ENCODE results near the gene TBC1D20. TPM values are rescaled to one million over a fixed set of nuclear protein-coding genes. Genes with fewer than 3 reads are reported as not detected.
A peak's percentile ranks its signal among the peaks of the same experiment; 100 is the strongest.
"Not testable (repeated sequence)": the region's sequence is repeated elsewhere in the genome, so short reads cannot be mapped to it uniquely, and the experiment has no call there.

The TBC1D20 gene, protein sequence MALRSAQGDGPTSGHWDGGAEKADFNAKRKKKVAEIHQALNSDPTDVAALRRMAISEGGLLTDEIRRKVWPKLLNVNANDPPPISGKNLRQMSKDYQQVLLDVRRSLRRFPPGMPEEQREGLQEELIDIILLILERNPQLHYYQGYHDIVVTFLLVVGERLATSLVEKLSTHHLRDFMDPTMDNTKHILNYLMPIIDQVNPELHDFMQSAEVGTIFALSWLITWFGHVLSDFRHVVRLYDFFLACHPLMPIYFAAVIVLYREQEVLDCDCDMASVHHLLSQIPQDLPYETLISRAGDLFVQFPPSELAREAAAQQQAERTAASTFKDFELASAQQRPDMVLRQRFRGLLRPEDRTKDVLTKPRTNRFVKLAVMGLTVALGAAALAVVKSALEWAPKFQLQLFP
- total RNA-seq, result 10 to 100 TPM; 38.1 to 43.6 (median 42.8) TPM

DNA sequence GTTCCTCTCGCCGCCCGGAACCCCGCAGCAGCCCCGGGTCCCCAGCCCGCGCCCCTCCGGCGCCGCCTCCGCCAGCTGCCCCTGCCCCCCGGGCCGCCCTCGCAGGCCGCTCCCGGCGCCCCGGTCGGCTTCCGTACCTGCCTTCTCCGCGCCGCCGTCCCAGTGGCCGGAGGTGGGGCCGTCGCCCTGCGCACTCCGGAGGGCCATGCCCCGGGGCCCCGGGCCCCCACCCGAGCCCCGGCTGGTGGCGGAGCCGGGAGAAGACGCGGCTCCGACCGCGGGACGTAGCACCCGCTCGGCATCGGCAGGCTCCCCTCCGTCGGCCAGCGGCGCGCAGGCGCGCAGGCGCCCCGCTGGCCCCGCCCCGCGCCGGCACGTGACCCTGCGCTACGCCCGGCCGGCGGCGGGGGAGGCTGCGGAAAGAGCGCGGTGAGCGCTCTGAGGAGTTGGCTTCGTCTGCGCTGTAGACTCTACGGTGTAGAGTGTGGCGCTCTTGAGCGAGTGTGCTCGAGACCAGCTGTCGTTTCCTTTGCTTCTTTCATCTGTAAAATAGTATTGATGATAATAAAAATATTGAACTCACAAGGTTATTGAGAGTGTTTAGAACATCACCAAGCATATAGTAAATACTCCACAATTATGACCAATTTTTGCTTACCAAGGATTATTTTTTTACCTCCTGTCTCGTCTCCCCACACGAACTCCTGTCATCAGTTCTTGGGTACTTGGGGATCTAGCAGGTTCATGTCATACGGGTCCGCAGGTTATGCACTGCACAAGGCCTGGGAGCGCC lies at the start of gene TBC1D20:
Gene TBC1D20 (minus strand): TSS at position 335 of the 793 bp plus-strand sequence. CDS start 128 bp downstream, at position 207.
- Histone ChIP-seq H3K4me1 (peaks cover 0 to 34% (median 3%) of the 10 kb centered on the region in 4 donors), H3K9me3 (no peaks in the 10 kb centered on the region), H3K27ac (peak within 1 kb of the TSS; percentile 86 to 96 (median 94)), H3K27me3 (no peaks in the 10 kb centered on the region), H3K36me3 (no peaks in the 10 kb centered on the region), H3K4me3 (peak within 1 kb of the TSS; percentile 74 to 99 (median 92))
- peak; percentile 79 to 93 (median 90) for DNase-seq
- TF ChIP-seq, protein P1, sequence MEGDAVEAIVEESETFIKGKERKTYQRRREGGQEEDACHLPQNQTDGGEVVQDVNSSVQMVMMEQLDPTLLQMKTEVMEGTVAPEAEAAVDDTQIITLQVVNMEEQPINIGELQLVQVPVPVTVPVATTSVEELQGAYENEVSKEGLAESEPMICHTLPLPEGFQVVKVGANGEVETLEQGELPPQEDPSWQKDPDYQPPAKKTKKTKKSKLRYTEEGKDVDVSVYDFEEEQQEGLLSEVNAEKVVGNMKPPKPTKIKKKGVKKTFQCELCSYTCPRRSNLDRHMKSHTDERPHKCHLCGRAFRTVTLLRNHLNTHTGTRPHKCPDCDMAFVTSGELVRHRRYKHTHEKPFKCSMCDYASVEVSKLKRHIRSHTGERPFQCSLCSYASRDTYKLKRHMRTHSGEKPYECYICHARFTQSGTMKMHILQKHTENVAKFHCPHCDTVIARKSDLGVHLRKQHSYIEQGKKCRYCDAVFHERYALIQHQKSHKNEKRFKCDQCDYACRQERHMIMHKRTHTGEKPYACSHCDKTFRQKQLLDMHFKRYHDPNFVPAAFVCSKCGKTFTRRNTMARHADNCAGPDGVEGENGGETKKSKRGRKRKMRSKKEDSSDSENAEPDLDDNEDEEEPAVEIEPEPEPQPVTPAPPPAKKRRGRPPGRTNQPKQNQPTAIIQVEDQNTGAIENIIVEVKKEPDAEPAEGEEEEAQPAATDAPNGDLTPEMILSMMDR (IDR thresholded peaks at IDR 0.05), result peak in 3 of 6 experiments; percentile 12 to 30 (median 14)
- peak; percentile 34 to 80 for TF ChIP-seq POLR2A (IDR thresholded peaks at IDR 0.05)

DNA sequence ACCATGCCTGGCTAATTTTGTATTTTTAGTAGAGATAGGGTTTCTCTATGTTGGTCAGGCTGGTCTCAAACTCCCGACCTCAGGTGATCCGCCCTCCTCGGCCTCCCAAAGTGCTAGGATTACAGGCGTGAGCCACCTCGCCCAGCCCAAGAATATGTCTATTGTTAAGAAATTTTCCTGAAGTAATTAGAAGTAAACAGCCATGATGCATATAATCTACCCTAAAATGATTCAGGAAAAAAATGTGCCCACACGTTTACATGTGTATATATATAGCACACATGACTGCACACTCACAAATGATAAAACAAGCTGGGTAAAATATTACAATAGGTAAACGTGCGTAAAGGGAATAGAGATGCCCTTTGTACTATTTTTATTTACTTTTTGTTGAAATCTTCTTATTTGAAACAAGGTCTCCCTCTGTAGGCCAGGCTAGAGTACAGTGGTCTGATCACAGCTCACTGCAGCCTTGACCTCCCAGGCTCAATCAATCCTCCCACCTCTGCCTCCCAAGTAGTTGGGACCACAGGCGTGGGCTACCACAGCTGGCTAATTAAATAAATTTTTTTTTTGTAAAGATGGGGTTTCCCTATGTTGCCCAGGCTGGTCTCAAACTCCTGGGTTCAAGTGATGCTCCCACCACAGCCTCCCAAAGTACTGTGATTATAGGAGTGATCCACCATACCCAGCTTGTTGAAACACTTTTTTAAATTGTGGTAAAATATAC lies 48.2 kb upstream of the TBC1D20 start:
- not testable (repeated sequence) for H3K27me3 ChIP-seq, H3K27ac ChIP-seq, H3K9me3 ChIP-seq, DNase-seq, H3K4me3 ChIP-seq
- H3K4me1 ChIP-seq, result peaks cover 0 to 15% (median 0%) of the 10 kb centered on the region in 4 donors
- H3K36me3 ChIP-seq, result peaks cover 0 to 10% (median 0%) of the 10 kb centered on the region in 3 donors
- TF ChIP-seq, protein P1 (IDR thresholded peaks at IDR 0.05), result peak in 3 of 6 experiments; percentile 11 to 25 (median 18)

DNA sequence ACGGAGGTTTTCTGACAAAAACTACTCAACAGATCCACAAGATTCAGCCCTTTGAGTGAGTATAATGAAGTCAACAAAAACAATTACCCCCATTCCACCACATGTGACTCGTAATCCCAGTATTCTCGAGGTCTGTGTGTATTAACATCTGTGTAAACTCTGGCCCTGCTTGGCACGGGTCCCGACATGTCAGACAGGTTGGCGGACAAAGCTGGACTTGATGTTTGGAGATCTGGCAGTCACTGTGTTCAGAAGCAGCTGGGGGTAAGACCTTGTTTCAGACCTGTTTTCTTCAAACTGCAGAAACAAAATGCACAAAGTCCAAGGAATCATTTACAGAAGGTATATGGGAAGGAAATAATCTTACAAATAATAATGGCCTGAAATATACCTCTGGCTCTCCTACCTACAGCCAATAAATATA lies 46.0 kb upstream of the TBC1D20 start:
- H3K27me3 ChIP-seq, DNase-seq, H3K9me3 ChIP-seq, H3K4me3 ChIP-seq: not testable (repeated sequence)
- H3K27ac ChIP-seq, result peak overlapping the region in 1 of 4 donors; percentile 7
- peaks cover 0 to 17% (median 0%) of the 10 kb centered on the region in 3 donors for H3K36me3 ChIP-seq
- H3K4me1 ChIP-seq, result peaks cover 0 to 20% (median 0%) of the 10 kb centered on the region in 4 donors

DNA sequence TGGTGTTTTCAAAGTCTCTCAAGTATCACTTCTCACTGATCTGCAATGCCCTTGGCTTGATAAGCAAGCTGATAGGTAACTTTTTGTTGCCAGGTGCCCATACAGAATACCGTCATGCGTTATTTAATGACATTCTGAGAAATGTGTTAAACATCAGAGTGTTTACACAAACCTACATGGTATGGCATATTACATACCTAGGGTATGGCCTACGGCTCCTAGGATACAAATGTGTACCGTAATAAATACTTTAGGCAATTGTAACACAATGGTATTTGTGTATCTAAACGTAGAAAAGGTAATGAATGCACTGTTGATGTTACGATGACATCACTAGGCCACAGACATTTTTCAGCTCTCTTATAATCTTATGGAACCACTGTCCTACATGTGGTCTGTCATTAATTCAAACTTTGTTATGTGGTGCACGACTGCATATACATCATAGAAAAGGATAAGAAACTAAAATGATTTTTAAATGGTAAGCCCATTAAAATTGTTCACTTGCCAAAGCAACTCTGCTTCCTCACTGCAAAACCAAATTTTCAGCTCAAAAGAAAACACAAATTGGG lies 45.5 kb upstream of the TBC1D20 start:
- Histone ChIP-seq H3K4me3 (no peak overlapping the region), H3K27me3 (no peaks in the 10 kb centered on the region), H3K9me3 (no peaks in the 10 kb centered on the region), H3K36me3 (peaks cover 0 to 22% (median 0%) of the 10 kb centered on the region in 3 donors), H3K4me1 (peaks cover 0 to 15% (median 0%) of the 10 kb centered on the region in 4 donors), H3K27ac (no peak overlapping the region)
- no peak for DNase-seq
- TF ChIP-seq, protein P1 (IDR thresholded peaks at IDR 0.05), result no peak
- no peak for TF ChIP-seq POLR2A (IDR thresholded peaks at IDR 0.05)

DNA sequence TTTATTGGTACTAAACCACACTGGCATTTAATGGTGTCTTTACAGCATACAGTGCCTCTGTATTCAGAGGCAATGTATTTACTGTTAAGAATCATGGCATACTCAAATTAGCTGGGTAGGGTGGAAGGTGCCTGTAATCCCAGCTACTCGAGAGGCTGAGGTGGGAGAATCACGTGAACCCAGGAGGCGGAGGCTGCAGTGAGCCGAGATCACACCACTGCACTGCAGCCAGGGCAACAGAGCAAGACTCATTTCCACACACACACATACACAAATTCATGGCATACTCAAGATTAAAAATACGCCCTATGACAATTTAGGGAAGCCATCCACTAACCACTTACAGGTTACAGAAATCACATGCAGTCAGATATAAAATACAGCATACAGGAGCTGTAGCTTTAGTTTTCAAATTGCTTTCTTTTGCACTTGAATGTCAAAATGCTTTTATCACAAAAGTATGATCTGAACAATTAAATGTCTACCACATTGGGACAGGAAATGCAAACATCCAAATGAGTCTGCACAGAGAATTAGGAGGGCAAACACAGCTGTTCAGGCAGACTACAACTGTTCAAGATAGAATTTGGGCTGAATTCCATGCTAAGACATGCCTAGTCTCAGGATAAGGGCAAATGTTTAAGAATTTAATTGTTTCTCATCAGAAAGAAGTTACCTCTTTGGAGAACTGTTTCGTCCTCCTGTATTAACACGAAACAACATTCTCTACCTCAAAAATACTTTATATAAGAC lies 44.8 kb upstream of the TBC1D20 start:
- Histone ChIP-seq H3K36me3 (peaks cover 0 to 27% (median 0%) of the 10 kb centered on the region in 3 donors), H3K4me1 (peaks cover 0 to 13% (median 0%) of the 10 kb centered on the region in 4 donors), H3K27ac (no peak overlapping the region), H3K9me3 (no peaks in the 10 kb centered on the region), H3K4me3 (no peak overlapping the region), H3K27me3 (no peaks in the 10 kb centered on the region)
- no peak for DNase-seq
- TF ChIP-seq, protein P1 (IDR thresholded peaks at IDR 0.05), result no peak

All from Peyer's patch (tissue), 4 donors.